NB4 (cell line): ENCODE data around the gene SPRED1.

ENCODE experiments used
- DNase-seq: peaks from one replicate; pipeline ENCODE4 v3.0.0; 2010; ENCODE audit warnings: low read depth
- H3K4me3 ChIP-seq: one replicate; pipeline ENCODE4 v1.5.1; 2011; ENCODE audit warnings: mild to moderate bottlenecking, low read depth, low read length, moderate library complexity
- MYC ChIP-seq: IDR thresholded peaks from 2 replicates; pipeline ENCODE4 v1.6.1; 2011; ENCODE audit warnings: low read depth, low read length
- POLR2A ChIP-seq: IDR thresholded peaks from 2 replicates; pipeline ENCODE4 v1.6.1; 2011; ENCODE audit warnings: mild to moderate bottlenecking; ENCODE audit not compliant: insufficient read length; ENCODE audit errors: extremely low read depth
- TF ChIP-seq, protein P1 (sequence below): IDR thresholded peaks from 2 replicates; pipeline ENCODE4 v1.6.1; 2011; ENCODE audit warnings: low read depth, low read length
- TF ChIP-seq, protein P2 (sequence below): IDR thresholded peaks from one replicate; pipeline ENCODE4 v1.5.1; 2012; ENCODE audit warnings: low read depth, low read length

The SPRED1 gene

DNA sequence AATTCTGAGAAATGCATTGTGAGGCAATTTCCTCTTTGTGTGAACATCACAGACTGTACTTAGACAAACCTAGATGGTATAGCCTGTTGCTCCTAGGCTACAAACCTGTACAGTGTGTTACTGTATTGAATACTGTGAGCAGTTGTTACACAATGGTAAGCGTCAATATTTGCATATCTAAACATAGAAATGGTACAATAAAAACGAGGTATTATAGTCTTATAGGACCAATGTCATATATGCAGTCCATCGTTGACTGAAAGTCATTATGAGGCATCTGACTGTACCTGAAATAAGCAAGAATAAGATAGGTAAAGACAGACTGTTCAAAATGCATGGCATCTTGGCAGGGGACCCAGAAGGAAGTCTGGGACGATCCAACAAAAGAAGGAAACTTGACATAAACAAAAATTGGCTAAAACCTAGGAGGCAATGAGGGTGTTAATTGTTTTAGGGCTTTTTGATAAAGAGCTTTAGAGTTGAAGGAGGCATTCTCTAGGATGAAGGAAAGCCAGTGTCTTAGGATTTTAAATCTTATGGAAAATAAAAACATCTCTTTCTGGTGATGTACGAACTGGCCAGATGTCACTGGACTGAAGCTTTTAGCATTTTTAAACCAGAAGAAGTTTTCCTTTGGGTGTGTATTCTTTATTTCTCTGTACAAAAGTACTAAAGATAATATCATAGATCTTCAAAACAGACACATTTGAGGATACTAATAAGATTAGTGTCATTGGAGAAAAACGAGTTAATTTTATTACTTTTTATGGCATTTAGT, 9.2 kb upstream of the SPRED1 start:
- H3K4me3 ChIP-seq, result no peak overlapping the region
- TF ChIP-seq, protein P1, sequence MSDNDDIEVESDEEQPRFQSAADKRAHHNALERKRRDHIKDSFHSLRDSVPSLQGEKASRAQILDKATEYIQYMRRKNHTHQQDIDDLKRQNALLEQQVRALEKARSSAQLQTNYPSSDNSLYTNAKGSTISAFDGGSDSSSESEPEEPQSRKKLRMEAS, result no peak
- TF ChIP-seq MYC (no peak), POLR2A (no peak)
- TF ChIP-seq, protein P2, sequence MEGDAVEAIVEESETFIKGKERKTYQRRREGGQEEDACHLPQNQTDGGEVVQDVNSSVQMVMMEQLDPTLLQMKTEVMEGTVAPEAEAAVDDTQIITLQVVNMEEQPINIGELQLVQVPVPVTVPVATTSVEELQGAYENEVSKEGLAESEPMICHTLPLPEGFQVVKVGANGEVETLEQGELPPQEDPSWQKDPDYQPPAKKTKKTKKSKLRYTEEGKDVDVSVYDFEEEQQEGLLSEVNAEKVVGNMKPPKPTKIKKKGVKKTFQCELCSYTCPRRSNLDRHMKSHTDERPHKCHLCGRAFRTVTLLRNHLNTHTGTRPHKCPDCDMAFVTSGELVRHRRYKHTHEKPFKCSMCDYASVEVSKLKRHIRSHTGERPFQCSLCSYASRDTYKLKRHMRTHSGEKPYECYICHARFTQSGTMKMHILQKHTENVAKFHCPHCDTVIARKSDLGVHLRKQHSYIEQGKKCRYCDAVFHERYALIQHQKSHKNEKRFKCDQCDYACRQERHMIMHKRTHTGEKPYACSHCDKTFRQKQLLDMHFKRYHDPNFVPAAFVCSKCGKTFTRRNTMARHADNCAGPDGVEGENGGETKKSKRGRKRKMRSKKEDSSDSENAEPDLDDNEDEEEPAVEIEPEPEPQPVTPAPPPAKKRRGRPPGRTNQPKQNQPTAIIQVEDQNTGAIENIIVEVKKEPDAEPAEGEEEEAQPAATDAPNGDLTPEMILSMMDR, result no peak
- DNase-seq, result no peak

DNA sequence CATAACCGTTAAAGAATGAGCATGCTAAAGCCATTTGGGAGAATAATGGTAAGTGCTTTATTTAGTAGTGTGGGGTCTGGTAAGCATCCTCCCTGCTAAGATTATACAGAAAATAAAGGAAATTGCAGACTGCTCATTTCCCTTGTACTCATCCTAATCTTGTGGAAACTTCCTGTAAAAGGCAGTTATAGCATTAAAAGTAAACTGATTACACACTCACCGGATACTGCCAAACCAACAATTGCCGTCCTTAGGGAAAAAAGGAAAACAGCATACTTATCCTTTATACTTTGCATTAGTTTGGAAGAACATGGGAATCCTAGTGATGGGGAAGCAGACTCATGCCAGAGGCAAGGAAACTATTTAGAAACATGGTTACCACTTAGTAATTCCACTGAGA, 5.3 kb upstream of the SPRED1 start:
- TF ChIP-seq, protein P1, result no peak
- TF ChIP-seq, protein P2, result no peak
- no peak for TF ChIP-seq MYC
- no peak for TF ChIP-seq POLR2A
- no peak overlapping the region for H3K4me3 ChIP-seq

DNA sequence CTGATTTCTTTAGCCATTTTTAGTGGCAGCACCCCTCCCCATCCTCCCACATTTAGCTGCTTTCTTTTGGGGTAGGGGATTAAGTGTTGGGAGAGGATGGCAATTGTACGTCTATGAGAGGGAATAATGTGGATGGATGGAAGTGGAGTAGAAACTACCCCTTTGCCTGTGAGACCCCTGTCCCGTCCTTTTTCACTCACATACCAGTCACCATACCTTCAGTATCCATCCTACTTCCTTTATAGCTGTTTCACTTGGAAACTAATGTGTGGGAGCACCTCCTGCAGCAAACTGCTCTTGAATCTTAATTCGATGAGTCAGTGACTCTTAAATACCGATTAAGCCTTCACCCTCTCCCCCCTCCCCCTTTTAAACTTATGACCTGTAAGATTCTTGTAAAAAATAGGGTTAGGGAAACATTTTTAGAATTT, 730 bp downstream of the SPRED1 start:
- TF ChIP-seq POLR2A (no peak), MYC (no peak)
- TF ChIP-seq, protein P1, result no peak
- TF ChIP-seq, protein P2, result no peak

More for the DNA sequence above, 5.3 kb upstream of the SPRED1 start:
- no peak for DNase-seq

DNA sequence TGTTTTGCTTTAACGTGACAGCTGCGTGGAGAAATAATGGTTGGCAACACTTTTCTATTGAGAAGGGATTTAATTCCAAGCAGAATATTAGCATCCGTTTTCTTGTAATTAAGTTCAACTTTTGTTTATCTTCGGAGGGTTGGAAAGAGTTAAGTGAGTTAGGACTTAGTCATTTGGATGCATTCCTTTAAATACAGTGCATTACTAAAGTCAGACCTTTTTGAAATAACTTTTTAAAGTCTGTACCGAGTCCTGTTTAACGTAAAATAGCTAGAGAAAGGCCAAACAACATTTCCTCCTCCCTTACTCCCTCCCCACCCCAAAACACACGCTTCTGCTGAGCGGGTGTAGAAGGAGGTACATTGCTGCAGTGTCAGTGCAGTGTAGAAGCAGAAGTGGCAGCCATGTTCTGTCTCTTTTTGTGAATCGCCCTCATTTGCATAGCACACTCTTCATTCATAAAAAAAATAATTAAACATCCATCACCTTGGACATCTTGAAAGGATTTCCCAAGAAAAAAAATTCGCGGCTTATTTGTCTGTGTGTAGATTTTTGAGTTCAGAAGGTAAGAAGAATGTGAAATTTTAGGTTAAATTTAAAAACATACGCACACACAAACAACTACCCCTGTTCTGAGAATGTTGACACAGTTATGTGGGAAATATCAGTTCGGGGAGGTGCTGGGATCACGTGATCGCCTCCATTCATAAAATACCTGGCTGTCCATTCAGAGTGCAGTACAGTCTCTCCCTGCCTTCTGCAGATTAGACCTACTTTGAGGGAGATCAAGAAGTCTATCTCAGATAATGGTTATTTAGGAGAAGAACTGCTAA, 1.6 kb downstream of the SPRED1 start:
- DNase-seq, result peak; percentile 78
- H3K4me3 ChIP-seq, result peak overlapping the region; percentile 89
- TF ChIP-seq, protein P2, result no peak
- TF ChIP-seq POLR2A, result no peak
- TF ChIP-seq, protein P1, result peak; percentile 57
- peak; percentile 70; the same call in 1 of the 2 replicates for TF ChIP-seq MYC

More for the DNA sequence above, 730 bp downstream of the SPRED1 start:
- DNase-seq, result peak; percentile 69
- H3K4me3 ChIP-seq, result peak overlapping the region; percentile 89

DNA sequence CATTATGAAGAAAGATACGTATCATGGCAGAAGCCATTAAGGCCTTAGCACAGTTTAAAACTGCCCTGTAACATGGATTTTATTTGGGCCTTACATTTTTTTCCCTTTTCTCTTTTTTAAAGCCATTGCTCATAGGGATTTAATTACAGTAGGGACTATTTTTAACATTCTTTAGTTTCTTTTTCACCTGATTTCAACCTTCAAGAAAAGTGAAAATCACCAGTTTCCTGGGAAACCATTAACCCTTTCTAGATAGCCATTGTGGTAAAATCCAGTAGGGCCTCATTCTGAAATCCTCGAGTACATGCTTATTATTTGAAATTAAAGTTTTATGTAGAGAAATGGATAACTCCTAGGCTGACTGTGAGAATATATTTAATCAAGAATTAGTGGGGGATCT, 3.1 kb downstream of the SPRED1 start:
- peak overlapping the region; percentile 89 for H3K4me3 ChIP-seq
- TF ChIP-seq, protein P2, result no peak
- TF ChIP-seq POLR2A (no peak), MYC (no peak)
- TF ChIP-seq, protein P1, result no peak
- no peak for DNase-seq
